Prostate gland (tissue), 2 donors: ENCODE measurements around the gene RBFOX2.

Experiments
- POLR2AphosphoS5 ChIP-seq: sonication (generic); formaldehyde crosslinking; IDR thresholded peaks from one replicate; pipeline ENCODE4 v1.6.1; 2017; ENCODE audit warnings: antibody characterized with exemption
- TF ChIP-seq, protein P1 (sequence below), 4 experiments: fragments of 200-600 bp in 2 of 4; fragments of 450-650 bp in 2 of 4; sonication (generic) in 2 of 4; IDR thresholded peaks; 1 replicate in 3 of 4; 2 replicates in 1 of 4; pipeline ENCODE4 v1.5.1; 2016 to 2019; ENCODE audit warnings: antibody characterized with exemption in 4 of 4, mild to moderate bottlenecking in 2 of 4, moderate library complexity in 2 of 4

DNA sequence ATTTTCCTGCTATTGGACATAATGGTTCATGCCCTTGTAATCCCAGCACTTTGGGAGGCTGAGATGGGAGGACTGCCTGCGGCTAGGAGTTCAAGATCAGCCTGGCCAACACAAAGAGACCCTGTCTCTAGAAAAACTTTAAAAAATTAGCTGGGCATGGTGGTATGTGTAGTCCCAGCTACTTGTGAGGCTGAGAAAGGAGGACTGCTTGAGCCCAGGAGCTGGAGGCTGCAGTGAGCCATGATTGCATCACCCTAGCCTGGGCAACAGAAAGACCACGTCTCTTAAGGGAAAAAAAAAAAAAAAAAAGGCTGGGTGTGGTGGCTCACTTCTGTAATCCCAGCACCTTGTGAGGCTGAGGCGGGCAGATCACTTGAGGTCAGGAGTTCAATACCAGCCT, 217.0 kb downstream of the RBFOX2 start:
- TF ChIP-seq, protein P1, sequence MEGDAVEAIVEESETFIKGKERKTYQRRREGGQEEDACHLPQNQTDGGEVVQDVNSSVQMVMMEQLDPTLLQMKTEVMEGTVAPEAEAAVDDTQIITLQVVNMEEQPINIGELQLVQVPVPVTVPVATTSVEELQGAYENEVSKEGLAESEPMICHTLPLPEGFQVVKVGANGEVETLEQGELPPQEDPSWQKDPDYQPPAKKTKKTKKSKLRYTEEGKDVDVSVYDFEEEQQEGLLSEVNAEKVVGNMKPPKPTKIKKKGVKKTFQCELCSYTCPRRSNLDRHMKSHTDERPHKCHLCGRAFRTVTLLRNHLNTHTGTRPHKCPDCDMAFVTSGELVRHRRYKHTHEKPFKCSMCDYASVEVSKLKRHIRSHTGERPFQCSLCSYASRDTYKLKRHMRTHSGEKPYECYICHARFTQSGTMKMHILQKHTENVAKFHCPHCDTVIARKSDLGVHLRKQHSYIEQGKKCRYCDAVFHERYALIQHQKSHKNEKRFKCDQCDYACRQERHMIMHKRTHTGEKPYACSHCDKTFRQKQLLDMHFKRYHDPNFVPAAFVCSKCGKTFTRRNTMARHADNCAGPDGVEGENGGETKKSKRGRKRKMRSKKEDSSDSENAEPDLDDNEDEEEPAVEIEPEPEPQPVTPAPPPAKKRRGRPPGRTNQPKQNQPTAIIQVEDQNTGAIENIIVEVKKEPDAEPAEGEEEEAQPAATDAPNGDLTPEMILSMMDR (IDR thresholded peaks at IDR 0.05), result no peak
- no peak for TF ChIP-seq POLR2AphosphoS5
